GM18508 (cell line): ENCODE data around the gene GCN1.

Source experiments
- ATAC-seq: cut with Tn5 transposase; IDR thresholded peaks from one replicate; pipeline ENCODE4 v1.9.1; 2021; ENCODE audit warnings: moderate number of reproducible peaks; ENCODE audit not compliant: insufficient read depth, unreplicated experiment

The GCN1 gene

DNA sequence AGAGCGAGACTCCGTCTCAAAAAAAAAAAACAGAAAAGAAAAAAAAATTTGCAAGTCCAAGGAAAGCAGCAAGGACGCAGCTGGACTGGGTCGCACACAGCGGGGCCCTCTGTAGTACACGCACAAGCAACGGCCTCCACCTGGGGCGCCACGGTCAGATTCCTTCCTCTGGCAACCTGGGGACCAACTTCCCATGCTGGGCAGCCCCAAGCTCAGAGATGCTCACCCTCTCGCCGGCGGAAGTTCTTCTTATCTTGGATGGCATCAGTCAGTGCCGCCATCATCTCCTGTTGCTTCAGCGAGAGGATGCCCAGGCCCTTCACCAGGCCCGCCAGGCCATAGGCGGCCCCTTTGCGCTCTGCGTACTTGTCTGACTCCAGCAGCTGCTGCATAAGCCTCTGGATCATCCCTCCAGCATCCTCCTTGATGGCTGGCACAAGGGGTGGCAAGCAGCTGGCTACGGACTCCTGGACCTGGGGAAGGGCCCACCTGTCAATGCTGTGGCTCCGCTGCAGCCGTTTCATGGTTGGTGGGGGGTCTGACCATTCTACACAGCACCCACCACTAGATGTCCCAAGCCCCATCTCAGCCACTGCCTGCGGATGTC lies 43.5 kb downstream of the GCN1 start:
- ATAC-seq = no peak

DNA sequence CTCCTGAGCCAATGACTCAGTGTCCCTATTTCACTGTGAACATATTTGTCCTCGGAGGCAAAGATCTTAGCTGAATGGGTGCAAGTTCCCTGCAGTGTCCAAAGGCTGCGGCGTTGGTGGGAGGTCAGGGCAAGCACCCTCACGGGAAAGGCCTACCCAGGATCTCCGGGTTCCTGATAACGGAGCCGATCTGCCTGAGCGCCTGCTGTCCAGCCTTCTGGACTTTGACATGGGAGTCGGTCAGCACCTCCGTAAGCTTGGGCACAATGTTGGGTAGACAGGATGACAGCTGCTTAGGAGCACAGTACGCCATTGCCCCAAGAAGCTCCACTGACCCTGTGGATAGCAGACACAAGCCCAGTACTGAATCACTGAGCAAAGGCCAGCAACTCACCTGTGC lies 46.5 kb downstream of the GCN1 start:
- no peak for ATAC-seq

DNA sequence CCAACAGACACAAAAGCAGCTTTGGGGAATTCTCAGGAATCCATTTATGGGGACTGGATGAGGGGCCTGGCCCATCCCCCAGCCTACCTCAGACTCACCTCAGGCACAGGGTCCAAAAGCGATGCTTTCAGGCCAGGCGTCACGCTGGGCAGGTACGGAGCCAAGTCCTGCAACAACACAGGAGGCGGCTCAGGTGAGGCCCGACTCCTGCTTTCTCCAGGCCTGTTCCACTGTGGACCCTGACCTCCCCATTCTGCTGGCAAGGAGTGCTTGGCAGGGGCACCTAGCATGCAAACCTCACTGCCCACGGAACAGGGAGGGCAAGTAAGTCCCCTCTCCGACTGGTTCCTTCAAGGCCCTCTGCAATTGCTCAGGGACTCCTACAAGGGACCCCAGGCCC lies 49.4 kb downstream of the GCN1 start:
- no peak for ATAC-seq

GRCh38 chr12:120144215-120144614 lies 50.3 kb downstream of the GCN1 start:
- no peak for ATAC-seq

DNA sequence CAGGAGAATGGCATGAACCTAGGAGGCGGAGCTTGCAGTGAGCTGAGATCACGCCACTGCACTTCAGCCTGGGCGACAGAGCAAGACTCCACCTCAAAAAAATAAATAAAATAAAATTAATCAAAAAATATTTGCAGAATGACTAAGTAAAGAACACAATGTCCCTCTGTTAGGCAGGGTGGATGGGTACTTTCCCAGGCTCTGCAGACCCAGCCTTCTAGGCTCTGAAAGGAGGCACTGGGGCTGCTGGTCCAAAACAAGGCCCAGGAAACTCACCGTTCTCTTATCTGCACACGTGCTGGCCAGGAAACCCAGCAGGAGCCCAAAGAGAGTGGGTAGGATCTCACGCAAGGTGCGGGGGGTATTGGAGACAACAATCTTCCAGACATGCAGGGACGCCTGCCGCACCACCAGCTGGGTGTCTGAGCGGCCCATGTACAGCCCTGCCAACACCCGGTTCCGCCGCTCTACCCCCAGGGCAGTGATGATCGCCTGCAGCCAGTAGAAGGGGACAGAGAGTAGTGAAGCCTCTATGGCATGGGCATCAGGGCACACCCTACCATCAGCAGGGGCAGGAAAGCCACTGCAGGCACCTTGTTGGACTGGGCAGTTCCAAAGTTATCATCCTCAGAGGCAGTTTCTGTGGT lies 52.2 kb downstream of the GCN1 start:
- ATAC-seq = no peak

GRCh38 chr12:120141336-120141735 lies 53.2 kb downstream of the GCN1 start:
- ATAC-seq = no peak

DNA sequence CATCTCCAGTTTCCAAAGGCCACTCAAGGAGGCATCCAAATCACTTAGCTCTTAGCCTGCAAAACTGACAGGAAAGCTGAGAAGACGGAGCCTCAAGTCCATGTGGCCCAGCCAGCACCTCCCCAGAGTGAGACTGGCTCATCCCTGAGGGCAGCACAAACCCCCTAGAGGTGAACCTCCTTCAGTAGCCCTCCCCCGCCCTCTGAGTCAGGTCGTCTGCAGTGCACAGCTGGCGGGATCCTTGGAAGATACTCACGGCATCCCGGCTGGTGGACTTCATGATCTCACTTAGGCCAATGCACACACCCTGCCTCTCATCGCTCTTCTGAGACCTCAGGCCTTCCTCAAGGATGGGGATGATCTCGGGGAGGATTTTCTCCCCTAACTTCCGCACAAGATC lies 53.9 kb downstream of the GCN1 start:
- ATAC-seq = no peak

DNA sequence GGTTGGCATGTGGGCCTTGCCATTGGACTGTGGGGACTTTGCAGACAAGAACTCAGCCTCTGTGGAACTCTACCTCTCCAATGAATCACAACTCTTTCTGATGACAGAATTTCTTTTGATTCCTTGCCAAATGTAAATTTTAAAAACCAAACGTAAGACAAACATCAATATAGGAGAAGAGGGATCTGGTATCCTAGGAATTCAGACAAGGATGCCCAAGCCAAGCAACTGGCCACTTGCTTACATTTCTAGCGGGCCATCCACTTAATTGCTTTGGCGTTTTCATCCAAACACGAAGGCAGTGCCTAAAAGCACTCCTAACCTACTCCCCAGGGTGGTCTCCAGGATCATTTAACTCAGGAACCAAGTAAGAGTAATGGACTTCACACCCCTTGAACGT lies 54.6 kb downstream of the GCN1 start:
- ATAC-seq = no peak

DNA sequence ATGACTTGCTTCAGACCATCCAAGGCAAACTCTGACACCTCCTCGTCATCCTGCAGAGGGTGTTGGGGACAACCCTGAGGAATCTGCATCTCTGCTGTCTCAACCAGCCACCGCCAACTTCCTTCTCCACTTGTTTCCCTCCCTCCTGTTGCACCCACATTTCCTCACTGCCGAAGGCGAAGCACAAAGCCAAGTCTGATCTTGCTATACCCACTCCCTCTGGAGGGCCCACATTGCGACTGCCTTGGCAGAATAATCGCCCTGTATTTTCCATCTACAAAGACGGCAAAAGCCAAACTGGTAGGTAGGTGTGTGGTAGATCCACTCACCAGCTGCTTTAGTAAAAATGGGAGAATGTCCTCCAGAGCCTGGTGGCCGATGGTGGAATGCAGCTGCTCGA lies 56.1 kb downstream of the GCN1 start:
- no peak for ATAC-seq

- ATAC-seq = no peak
Observed at GRCh38 chr12:120137833-120138232, 56.7 kb downstream of the GCN1 start.

GRCh38 chr12:120136093-120136770 lies 58.3 kb downstream of the GCN1 start:
- no peak for ATAC-seq

DNA sequence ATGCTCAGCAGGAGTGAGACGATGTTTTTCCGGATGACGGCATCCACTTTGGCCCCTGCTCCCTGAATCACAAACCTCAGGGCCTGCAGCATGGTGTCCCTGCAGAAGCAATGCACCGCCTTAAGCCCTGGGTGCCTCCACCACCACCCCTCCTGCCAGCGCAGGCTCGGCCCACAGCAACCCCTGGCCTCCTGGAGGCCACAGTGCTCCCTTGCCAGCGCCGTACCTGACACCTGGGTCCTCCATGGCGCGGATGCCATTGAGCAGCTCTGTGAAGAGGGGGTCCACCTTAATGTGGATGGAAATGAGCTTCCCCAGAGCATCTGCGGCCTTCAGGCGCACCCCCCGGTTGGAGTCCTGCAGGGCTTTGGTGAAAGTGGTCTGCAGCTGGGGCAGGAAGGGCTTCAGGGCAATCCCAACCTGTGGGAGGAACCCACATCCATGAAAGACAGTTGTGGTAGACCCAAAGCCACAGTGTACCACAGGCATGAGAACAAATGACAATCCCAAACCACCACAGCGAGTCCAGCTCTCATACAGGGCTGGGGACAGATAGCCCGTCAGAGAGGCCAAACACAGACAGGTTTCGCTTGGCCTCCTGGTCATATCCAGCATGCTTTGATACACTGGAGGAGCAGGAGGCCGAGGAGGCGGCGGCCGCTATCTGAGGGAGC lies 60.1 kb downstream of the GCN1 start:
- ATAC-seq = no peak

GRCh38 chr12:120132863-120133385 lies 61.6 kb downstream of the GCN1 start:
- no peak for ATAC-seq

DNA sequence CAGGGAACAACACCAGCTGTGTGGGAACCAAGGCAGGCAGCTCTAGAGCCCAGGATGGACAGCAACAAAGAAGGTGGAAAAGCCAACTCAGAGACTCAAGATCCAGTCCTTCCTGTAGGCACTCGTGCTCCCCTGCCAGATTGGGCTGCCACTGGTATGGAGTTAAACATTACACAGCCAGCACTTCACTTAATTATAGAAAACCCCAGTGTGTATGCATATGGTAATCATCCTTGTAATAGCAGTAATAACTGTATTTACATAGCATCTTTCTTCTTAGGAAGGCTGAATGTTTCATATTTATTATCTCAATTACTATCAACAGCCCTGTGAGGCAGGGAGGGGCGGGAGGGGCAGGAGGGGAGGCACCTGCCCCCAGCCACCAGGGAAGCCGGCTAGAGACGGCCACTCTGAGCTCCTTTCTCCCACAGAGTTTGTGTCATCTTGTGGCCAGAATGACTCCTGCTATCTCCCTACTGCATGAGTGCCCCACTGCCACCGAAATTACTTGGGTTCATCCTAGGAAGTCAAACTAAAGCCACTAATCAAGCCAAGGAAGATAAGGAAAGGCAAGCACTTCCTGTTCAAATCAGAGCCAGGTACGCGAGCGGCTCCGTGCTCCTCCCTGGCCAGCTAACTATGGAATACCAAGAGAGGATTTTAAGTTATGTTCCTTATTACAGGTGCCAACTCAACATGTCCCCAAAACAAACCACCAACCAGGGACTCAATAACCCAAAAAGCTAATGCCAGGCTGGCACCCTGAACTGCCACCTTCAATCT lies 62.3 kb downstream of the GCN1 start:
- no peak for ATAC-seq

- no peak for ATAC-seq
Observed at GRCh38 chr12:120131116-120131515, 63.4 kb downstream of the GCN1 start.

DNA sequence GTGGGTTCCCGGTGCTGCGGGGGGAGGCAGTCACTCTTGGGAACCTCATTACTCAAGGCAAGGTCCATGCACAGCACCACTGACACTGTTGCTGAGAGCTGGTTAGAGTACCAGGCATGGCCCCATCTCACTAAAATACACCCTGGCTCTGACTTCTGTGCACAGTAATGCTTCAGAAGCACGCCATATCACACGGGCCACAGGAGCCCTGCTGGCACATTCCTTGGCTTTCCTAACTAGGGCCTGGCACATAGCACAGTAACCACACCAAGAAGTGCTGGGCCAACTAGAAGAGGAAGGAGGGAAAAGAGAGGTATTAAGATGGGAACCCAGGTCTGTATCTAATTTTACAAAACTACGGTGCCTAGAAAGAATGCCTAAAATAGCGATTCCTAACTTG lies 64.5 kb downstream of the GCN1 start:
- ATAC-seq = no peak

GRCh38 chr12:120126635-120127005 lies 67.9 kb downstream of the GCN1 start:
- no peak for ATAC-seq

DNA sequence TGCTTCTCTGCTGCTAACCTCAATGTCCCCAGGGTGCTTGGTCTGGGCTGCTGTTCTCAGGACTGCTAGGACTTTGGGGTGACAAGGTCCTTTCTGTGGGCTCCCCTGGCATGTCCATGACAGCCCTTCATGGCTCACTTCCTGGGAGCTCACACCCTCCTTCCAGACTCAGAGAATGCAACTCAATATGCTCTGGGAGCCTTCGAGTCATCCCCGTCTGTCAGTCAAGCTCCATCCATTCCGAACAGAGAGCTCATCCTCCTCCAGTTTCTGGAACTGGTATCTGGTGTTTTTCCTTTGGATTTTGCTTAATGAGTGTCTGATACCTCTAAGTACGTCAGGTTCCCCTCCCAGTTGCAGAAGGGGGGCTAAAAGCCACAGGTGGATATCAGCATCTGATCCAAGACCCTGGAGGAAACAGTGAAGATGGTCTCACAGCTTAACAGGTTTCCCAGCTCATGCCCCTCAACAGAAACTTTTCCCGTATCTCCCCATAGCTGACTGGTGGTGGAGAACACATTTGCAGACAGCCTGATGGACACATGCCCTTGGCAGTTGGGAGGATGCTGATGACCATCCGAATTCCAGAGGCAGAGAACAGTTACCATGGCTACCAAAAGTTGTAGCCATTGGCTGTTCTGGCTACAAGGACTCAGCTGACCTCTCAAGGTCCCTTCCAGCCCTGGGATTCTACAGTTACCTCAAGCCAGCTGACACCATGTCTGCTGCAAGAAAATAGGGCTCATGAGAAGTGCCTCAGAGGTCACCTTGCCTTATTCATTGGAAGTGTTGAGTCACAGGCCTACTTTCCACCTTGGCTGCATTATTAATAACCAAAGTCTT lies 68.5 kb downstream of the GCN1 start:
- ATAC-seq = no peak

DNA sequence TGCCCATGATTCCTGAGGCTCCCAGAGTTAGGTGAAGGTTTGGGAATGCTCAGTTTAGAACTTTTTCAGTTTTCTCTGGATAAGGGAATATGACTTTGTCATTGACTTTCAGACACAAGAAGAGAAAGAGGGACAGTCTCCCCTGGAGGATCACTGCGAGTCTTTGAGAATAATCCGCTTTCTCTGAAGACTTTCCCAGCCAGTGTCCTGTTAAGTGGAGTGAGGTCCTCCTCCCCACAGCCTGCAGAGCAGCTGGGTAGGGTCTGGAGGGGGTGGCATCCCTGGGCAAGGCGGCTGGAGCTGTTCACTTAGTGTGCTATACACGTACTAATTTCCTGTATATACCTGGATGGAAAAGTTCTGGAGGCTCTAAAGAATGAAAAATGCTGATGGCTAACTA lies 69.5 kb downstream of the GCN1 start:
- ATAC-seq = no peak
